Coronary artery (tissue), 2 donors: ENCODE measurements around the gene WIPF1.

Source experiments
- DNase-seq: peaks from one replicate; pipeline ENCODE4 v3.0.0-alpha.2; 2017; ENCODE audit warnings: low spot score
- H3K27ac ChIP-seq, 2 donors: fragments of 200-600 bp; sonication (generic); one replicate each; pipeline ENCODE4 v1.5.1; 2016 to 2019
- H3K4me3 ChIP-seq: fragments of 200-600 bp; sonication (generic); 2 replicates; pipeline ENCODE4 v1.5.1; 2016; ENCODE audit warnings: mild to moderate bottlenecking, moderate library complexity
- CTCF ChIP-seq: fragments of 200-600 bp; sonication (generic); IDR thresholded peaks from one replicate; pipeline ENCODE4 v1.5.1; 2019; ENCODE audit warnings: antibody characterized with exemption

WIPF1 gene

GRCh38 chr2:174535083-174535482 is 62.5 kb downstream of the WIPF1 start:
- no peak for DNase-seq

GRCh38 chr2:174529916-174530315 is 67.7 kb downstream of the WIPF1 start:
- TF ChIP-seq CTCF: no peak
- no peak overlapping the region for H3K27ac ChIP-seq

More at GRCh38 chr2:174535083-174535482, 62.5 kb downstream of the WIPF1 start:
- H3K27ac ChIP-seq: no peak overlapping the region
- H3K4me3 ChIP-seq: no peak overlapping the region
- TF ChIP-seq CTCF: no peak

GRCh38 chr2:174527959-174528358 is 69.6 kb downstream of the WIPF1 start:
- Histone ChIP-seq H3K27ac (no peak overlapping the region), H3K4me3 (no peak overlapping the region)
- TF ChIP-seq CTCF: no peak
- no peak for DNase-seq

More at GRCh38 chr2:174529916-174530315, 67.7 kb downstream of the WIPF1 start:
- no peak overlapping the region for H3K4me3 ChIP-seq
- no peak for DNase-seq

DNA sequence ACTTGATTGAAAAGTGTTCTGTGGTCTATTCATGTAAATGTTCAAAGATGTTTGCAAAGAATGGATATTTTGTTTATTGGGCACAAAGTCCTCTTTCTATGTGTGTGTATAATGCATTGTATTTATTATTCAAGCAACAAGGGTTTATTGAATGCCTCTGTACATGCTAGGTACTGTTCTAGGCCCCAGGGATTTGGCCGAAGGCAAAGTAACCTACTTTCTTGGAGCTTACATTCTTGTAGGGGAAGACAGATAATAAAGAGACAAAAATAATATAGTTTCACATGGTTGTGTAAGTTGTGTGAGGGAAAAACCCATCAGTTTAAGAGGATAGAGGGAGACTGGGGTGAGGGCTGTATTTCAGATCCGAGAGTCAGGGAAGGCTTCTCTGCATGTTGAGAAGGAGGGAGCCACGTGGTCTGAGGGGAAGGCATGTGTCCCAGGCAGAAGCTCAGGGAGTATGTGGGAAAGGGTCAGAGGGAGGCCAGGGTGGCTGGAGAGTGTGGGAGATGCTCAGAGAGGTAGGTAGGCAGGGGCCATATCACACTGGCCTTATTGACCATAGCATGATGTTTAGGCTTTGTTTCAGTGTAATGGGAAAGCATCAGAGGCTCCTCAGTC is 70.4 kb downstream of the WIPF1 start:
- H3K27ac ChIP-seq: no peak overlapping the region
- no peak for TF ChIP-seq CTCF
- no peak for DNase-seq

DNA sequence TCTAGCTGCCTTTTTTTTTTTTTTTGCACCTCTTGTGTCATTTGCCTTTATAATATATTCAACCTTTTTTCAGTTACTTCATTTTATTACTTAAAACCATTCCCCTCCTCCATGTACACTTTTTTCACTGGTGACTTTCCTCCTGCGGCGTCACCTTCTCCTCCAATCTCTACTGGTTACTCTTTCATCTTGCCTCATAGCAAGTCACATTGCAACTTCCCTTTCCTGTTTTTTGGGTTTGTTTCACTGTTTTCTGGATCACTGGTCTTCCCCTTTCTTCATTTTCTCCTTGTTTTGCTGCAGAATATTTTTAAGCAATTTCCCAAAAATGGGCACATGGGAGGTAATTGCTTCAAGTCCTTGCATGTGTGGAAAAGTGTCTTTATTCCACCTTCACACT is 73.1 kb downstream of the WIPF1 start:
- peak overlapping the region in 1 of 2 donors; percentile 47 for H3K27ac ChIP-seq
- no peak overlapping the region for H3K4me3 ChIP-seq
- no peak for DNase-seq
- TF ChIP-seq CTCF: no peak

More for the DNA sequence above, 70.4 kb downstream of the WIPF1 start:
- no peak overlapping the region for H3K4me3 ChIP-seq

DNA sequence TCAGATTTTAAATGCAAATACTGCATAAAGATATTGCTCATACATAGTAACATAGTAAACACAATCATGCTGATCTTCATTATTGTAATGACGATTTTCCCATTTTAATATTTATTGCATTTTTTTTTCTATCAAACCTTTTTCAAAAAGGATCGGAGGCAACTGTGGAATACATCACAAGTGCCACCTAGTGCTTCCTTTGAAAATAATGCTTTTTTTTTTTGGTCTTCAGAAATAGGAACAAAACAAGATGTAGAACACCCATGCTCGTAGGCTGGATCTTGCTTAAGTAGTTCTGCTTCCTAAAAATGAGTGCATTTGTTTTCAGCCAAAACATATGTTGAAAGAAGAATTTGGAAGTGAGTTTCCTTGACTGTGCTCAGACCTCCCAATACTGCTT is 75.1 kb downstream of the WIPF1 start:
- H3K27ac ChIP-seq: no peak overlapping the region
- H3K4me3 ChIP-seq: no peak overlapping the region
- TF ChIP-seq CTCF: no peak
- no peak for DNase-seq

GRCh38 chr2:174518395-174518794 is 79.2 kb downstream of the WIPF1 start:
- Histone ChIP-seq H3K4me3 (no peak overlapping the region), H3K27ac (no peak overlapping the region)
- DNase-seq: no peak
- TF ChIP-seq CTCF: no peak
